ENCODE results near the gene PNO1.

- TF ChIP-seq CTCF (IDR thresholded peaks at IDR 0.05; ENCODE audit: low read depth, low read length) (no peak), EZH2phosphoT487 (IDR thresholded peaks at IDR 0.05; ENCODE audit: low read depth) (no peak)
These were observed 31.1 kb downstream of the PNO1 start for GRCh38 chr2:68188831-68189230.

All from OCI-LY3 (cell line).